HuH-7.5 (cell line): ENCODE results near the gene AQP12B.

Experiments used
- DNase-seq: peaks from one replicate; pipeline ENCODE4 v3.0.0; 2011; ENCODE audit warnings: low spot score

Gene AQP12B

DNA sequence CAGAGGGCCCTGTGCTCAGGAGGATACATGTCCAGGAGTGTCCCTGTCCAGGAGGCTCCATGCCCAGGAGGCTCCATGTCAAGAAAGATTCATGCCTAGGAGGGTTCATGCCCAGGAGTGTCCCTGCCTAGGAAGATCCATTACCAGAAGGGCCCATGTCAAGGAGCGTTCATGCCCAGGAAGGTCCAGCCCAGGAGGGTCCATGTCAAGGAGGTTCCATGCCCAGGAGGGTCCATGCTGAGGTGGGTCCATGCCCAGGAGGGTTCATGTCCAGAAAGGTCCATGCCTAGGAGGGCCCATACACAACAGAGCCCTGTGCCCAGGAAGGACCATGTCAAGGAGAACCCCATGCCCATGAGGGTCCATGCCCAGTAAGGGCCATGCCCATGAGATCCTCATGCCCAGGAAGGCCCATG, 50.4 kb downstream of the AQP12B start:
- no peak for DNase-seq

GRCh38 chr2:240631548-240632305, 51.0 kb downstream of the AQP12B start:
- DNase-seq, result no peak

- DNase-seq, result no peak
Observed at GRCh38 chr2:240630771-240631547, 51.7 kb downstream of the AQP12B start.

DNA sequence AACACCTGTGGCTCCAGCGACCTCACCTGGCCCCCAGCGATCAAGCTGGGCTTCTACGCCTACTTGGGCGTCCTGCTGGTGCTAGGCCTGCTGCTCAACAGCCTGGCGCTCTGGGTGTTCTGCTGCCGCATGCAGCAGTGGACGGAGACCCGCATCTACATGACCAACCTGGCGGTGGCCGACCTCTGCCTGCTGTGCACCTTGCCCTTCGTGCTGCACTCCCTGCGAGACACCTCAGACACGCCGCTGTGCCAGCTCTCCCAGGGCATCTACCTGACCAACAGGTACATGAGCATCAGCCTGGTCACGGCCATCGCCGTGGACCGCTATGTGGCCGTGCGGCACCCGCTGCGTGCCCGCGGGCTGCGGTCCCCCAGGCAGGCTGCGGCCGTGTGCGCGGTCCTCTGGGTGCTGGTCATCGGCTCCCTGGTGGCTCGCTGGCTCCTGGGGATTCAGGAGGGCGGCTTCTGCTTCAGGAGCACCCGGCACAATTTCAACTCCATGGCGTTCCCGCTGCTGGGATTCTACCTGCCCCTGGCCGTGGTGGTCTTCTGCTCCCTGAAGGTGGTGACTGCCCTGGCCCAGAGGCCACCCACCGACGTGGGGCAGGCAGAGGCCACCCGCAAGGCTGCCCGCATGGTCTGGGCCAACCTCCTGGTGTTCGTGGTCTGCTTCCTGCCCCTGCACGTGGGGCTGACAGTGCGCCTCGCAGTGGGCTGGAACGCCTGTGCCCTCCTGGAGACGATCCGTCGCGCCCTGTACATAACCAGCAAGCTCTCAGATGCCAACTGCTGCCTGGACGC, 52.5 kb downstream of the AQP12B start:
- no peak for DNase-seq

DNA sequence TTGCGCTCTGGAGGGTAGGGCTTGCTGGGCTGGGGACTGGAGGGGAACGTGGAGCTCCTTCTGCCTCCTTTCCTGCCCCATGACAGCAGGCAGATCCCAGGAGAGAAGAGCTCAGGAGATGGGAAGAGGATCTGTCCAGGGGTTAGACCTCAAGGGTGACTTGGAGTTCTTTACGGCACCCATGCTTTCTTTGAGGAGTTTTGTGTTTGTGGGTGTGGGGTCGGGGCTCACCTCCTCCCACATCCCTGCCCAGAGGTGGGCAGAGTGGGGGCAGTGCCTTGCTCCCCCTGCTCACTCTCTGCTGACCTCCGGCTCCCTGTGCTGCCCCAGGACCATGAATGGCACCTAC, 53.1 kb downstream of the AQP12B start:
- DNase-seq, result no peak

- DNase-seq, result no peak
Observed at GRCh38 chr2:240628808-240629618, 53.7 kb downstream of the AQP12B start.

DNA sequence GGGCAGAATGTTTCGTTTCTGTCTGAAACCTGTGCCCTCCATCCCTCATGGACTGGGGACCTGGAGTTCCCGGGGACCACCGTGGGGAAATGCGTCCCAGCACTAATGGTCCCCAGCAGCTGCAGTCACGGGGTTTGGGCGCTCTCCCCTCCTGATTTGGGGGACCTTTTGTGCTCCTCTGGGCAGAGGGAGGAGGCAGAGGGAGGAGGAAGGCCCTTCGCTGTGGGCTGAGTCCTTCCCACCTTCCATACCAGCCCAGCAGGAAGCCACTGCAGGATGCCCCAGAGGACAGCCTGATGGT, 54.2 kb downstream of the AQP12B start:
- DNase-seq, result no peak

DNA sequence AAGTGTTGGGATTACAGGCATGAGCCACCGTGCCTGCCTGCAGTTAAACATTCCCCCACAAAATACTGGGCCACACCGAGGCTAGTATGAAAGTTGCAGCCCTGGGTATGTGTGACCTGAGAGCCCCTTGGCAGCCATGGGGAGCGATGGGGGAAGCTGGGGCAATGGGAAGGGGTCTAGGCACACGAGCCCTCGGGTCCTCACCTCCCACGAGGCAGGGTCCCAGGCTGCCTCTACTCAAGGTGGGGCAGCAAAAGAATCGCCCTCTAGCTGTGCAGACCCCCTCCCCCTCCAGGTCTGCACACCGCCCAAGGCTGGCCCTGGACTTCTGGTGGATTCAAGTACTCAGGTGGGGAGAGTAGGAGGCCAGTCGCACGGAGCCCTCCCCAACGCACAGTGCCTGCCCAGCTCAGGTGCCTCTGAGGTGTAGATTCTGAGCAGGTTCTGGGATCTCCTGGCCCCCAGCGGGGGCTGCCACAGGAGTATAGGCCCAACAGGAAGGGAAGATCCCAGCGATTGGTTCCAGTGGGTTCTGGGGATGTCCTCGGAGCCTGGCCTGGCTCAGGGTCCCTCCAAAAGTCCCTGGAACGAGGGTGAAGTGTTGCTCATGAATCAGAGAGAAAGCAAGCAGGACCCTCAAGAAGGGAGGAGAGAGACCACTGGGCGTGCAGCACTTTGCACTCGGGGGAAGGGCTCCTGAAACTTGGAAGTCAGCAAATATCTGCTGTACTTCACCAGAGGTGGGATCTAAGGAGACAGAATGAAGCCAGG, 54.8 kb downstream of the AQP12B start:
- no peak for DNase-seq

- DNase-seq, result no peak
Observed at GRCh38 chr2:240626531-240627300, 56.0 kb downstream of the AQP12B start.
